GM12891 (cell line): ENCODE measurements around the gene DMRT3.

ENCODE experiments used
- POLR2A ChIP-seq: IDR thresholded peaks from 2 replicates; pipeline ENCODE4 v1.6.1; 2011; ENCODE audit warnings: low read depth, low read length, control low read depth
- POLR2AphosphoS5 ChIP-seq: IDR thresholded peaks from 2 replicates; pipeline ENCODE4 v1.6.1; 2011; ENCODE audit warnings: low read depth, low read length, control low read depth
- POU2F2 ChIP-seq: IDR thresholded peaks from 2 replicates; pipeline ENCODE4 v1.6.1; 2011; ENCODE audit warnings: low read depth, mild to moderate bottlenecking, control low read depth, low read length, moderate library complexity
- SPI1 ChIP-seq: IDR thresholded peaks from 2 replicates; pipeline ENCODE4 v1.6.1; 2011; ENCODE audit warnings: low read depth, low read length, control low read depth
- TAF1 ChIP-seq: IDR thresholded peaks from 2 replicates; pipeline ENCODE4 v1.6.1; 2011; ENCODE audit warnings: low read depth, low read length, control low read depth

- TF ChIP-seq POLR2A (no peak), TAF1 (no peak), POLR2AphosphoS5 (no peak), SPI1 (no peak), POU2F2 (no peak)
Observed at GRCh38 chr9:966870-967269, 9.6 kb upstream of the DMRT3 start.
